HUES48 (cell line): Measurements from ENCODE around the gene CXCR3.
"Not testable (repeated sequence)": the region's sequence is repeated elsewhere in the genome, so short reads cannot be mapped to it uniquely, and the experiment has no call there.

ENCODE experiments used
- H3K27ac ChIP-seq: one replicate; pipeline ENCODE4 v1.7.0; 2013; ENCODE audit warnings: low read depth, low read length, inconsistent platforms
- H3K27me3 ChIP-seq: 2 replicates; pipeline ENCODE4 v1.6.1; 2013; ENCODE audit warnings: mild to moderate bottlenecking, low read length; ENCODE audit not compliant: control insufficient read depth, insufficient read depth
- H3K36me3 ChIP-seq: 2 replicates; pipeline ENCODE4 v1.6.1; 2013; ENCODE audit warnings: low read length; ENCODE audit not compliant: control insufficient read depth, insufficient read depth
- H3K4me1 ChIP-seq: 2 replicates; pipeline ENCODE4 v1.6.1; 2013; ENCODE audit warnings: mild to moderate bottlenecking, low read length; ENCODE audit not compliant: control insufficient read depth, insufficient read depth
- H3K4me3 ChIP-seq: 2 replicates; pipeline ENCODE4 v1.5.1; 2013; ENCODE audit warnings: mild to moderate bottlenecking, low read depth, low read length
- H3K9ac ChIP-seq: 2 replicates; pipeline ENCODE4 v1.6.1; 2013; ENCODE audit warnings: mild to moderate bottlenecking, low read depth, low read length, moderate library complexity
- H3K9me3 ChIP-seq: 2 replicates; pipeline ENCODE4 v1.6.1; 2013; ENCODE audit warnings: low read length; ENCODE audit not compliant: control insufficient read depth, insufficient read depth

Gene CXCR3

GRCh38 chrX:71579136-71579989, 38.9 kb downstream of the CXCR3 start:
- Histone ChIP-seq H3K9me3 (peaks cover 31% of the 10 kb centered on the region), H3K36me3 (peaks cover 28% of the 10 kb centered on the region), H3K4me1 (no peaks in the 10 kb centered on the region), H3K4me3 (no peak overlapping the region), H3K9ac (no peak overlapping the region), H3K27ac (no peak overlapping the region), H3K27me3 (no peaks in the 10 kb centered on the region)

GRCh38 chrX:71578253-71579135, 39.8 kb downstream of the CXCR3 start, which contains the start of gene GCNA:
GCNA (plus strand) TSS chrX:71578437; CDS start chrX:71580822, 2,385 bp downstream.
- peaks cover 37% of the 10 kb centered on the region for H3K36me3 ChIP-seq
- H3K9ac ChIP-seq, result no peak within 1 kb of the TSS
- H3K9me3 ChIP-seq, result peaks cover 40% of the 10 kb centered on the region
- H3K27me3 ChIP-seq, result no peaks in the 10 kb centered on the region
- no peak within 1 kb of the TSS for H3K27ac ChIP-seq
- H3K4me1 ChIP-seq, result no peaks in the 10 kb centered on the region
- no peak within 1 kb of the TSS for H3K4me3 ChIP-seq

- H3K4me1 ChIP-seq, result no peaks in the 10 kb centered on the region
- H3K27me3 ChIP-seq, result no peaks in the 10 kb centered on the region
- H3K36me3 ChIP-seq, result peaks cover 45% of the 10 kb centered on the region
- no peak overlapping the region for H3K27ac ChIP-seq
- no peak overlapping the region for H3K4me3 ChIP-seq
- peaks cover 42% of the 10 kb centered on the region for H3K9me3 ChIP-seq
- H3K9ac ChIP-seq, result no peak overlapping the region
Observed at GRCh38 chrX:71577682-71578081, 40.6 kb downstream of the CXCR3 start.

DNA sequence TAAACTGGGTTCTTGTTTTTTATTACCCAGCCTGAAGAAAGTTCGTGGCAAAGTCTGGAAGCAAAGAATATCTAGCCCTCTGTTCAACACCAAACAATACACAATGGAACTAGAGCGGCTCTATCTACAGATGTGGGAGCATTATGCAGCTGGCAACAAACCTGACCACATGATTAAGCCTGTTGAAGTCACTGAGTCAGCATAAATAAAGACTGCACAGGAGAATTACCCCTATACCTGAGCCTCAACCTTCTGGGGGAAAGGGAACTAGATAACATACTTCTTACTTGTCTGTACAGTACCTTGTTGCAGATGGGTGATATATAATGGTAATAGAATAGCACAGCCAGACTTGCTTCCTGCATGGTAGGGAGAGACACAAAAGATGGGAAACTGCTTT, 44.7 kb downstream of the CXCR3 start:
- Histone ChIP-seq H3K36me3 (peaks cover 70% of the 10 kb centered on the region), H3K27me3 (no peaks in the 10 kb centered on the region), H3K27ac (no peak overlapping the region), H3K4me3 (no peak overlapping the region), H3K4me1 (no peaks in the 10 kb centered on the region), H3K9ac (no peak overlapping the region), H3K9me3 (peaks cover 46% of the 10 kb centered on the region)

DNA sequence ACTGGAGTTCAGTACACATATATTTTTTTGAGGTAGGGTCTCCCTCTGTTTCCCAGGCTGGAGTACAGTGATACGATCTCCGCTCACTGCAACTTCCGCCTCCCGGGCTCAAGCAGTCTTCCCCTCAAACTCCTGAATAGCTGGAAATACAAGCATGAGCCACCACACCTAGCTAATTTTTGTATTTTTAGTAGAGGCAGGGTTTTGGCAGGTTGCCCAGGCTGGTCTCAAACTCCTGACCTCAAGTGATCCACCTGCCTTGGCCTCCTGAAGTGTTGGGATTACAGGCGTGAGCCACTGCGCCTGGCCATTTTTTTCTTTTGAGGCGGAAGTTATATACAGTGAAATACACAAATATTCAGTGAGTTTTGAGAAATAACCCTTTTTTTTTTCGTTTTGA, 46.9 kb downstream of the CXCR3 start:
- not testable (repeated sequence) for H3K27me3 ChIP-seq, H3K4me3 ChIP-seq, H3K4me1 ChIP-seq, H3K9ac ChIP-seq, H3K27ac ChIP-seq
- H3K36me3 ChIP-seq, result peaks cover 82% of the 10 kb centered on the region
- H3K9me3 ChIP-seq, result peaks cover 50% of the 10 kb centered on the region
